Measurements from ENCODE around the gene AADAC. TPM values are rescaled to one million over a fixed set of nuclear protein-coding genes. Genes with fewer than 3 reads are reported as not detected.

Gene AADAC
- total and polyA plus RNA-seq, 2 donors (not counting 1 experiment from before 2014, with no cell fraction given) = 0.17 TPM; not detected in 1

- no peak for DNase-seq (ENCODE audit: low read depth in 2 of 2)
- Histone ChIP-seq H3K27me3 (ENCODE audit: control insufficient read depth, insufficient read depth, low read length) (no peaks in the 10 kb centered on the region), H3K4me1 (ENCODE audit: control insufficient read depth, extremely low read depth, insufficient read depth, low read length) (no peaks in the 10 kb centered on the region), H4K20me1 (ENCODE audit: control insufficient read depth, extremely low read depth, insufficient read depth, low read length) (no peaks in the 10 kb centered on the region), H3K9me3 (ENCODE audit: control insufficient read depth, insufficient read depth, low read depth, low read length) (no peaks in the 10 kb centered on the region), H3K27ac (ENCODE audit: insufficient read depth, low read length) (no peak overlapping the region), H3K36me3 (ENCODE audit: control insufficient read depth, insufficient read depth, low read length) (no peaks in the 10 kb centered on the region), H3K4me3 (replicated peaks in 1 of 4; ENCODE audit: control extremely low read depth in 1 of 4, insufficient read depth in 1 of 4, low read depth in 3 of 4, low read length in 4 of 4) (no peak overlapping the region), H3K9ac (ENCODE audit: insufficient read depth, low read length) (no peak overlapping the region), H3K4me2 (ENCODE audit: extremely low read depth, insufficient read depth, low read length) (no peak overlapping the region), H3K79me2 (ENCODE audit: control insufficient read depth, insufficient read depth, low read length) (no peaks in the 10 kb centered on the region), H2AFZ (ENCODE audit: low read length) (no peak overlapping the region)
- no peak for TF ChIP-seq CTCF (conservative IDR thresholded peaks at IDR 0.05 in 1 of 2, IDR thresholded peaks at IDR 0.05 in 1 of 2; ENCODE audit: low read depth in 1 of 2, low read length in 2 of 2)
- no peak for TF ChIP-seq EZH2 (IDR thresholded peaks at IDR 0.05; ENCODE audit: low read length, missing control alignments)
These were observed 21.5 kb upstream of the AADAC start for GRCh38 chr3:151792411-151792810.

GRCh38 chr3:151793636-151794035, 20.3 kb upstream of the AADAC start:
- H2AFZ ChIP-seq (ENCODE audit: low read length) = no peak overlapping the region
- no peaks in the 10 kb centered on the region for H3K36me3 ChIP-seq (ENCODE audit: control insufficient read depth, insufficient read depth, low read length)
- H4K20me1 ChIP-seq (ENCODE audit: control insufficient read depth, extremely low read depth, insufficient read depth, low read length) = no peaks in the 10 kb centered on the region
- no peaks in the 10 kb centered on the region for H3K27me3 ChIP-seq (ENCODE audit: control insufficient read depth, insufficient read depth, low read length)
- H3K4me2 ChIP-seq (ENCODE audit: extremely low read depth, insufficient read depth, low read length) = no peak overlapping the region
- H3K27ac ChIP-seq (ENCODE audit: insufficient read depth, low read length) = no peak overlapping the region
- H3K4me1 ChIP-seq (ENCODE audit: control insufficient read depth, extremely low read depth, insufficient read depth, low read length) = no peaks in the 10 kb centered on the region
- no peaks in the 10 kb centered on the region for H3K79me2 ChIP-seq (ENCODE audit: control insufficient read depth, insufficient read depth, low read length)
- no peaks in the 10 kb centered on the region for H3K9me3 ChIP-seq (ENCODE audit: control insufficient read depth, insufficient read depth, low read depth, low read length)
- H3K9ac ChIP-seq (ENCODE audit: insufficient read depth, low read length) = no peak overlapping the region
- no peak for TF ChIP-seq EZH2 (IDR thresholded peaks at IDR 0.05; ENCODE audit: low read length, missing control alignments)
- no peak for TF ChIP-seq CTCF (conservative IDR thresholded peaks at IDR 0.05 in 1 of 2, IDR thresholded peaks at IDR 0.05 in 1 of 2; ENCODE audit: low read depth in 1 of 2, low read length in 2 of 2)
- DNase-seq (ENCODE audit: low read depth in 2 of 2) = no peak
- no peak overlapping the region for H3K4me3 ChIP-seq (replicated peaks in 1 of 4; ENCODE audit: control extremely low read depth in 1 of 4, insufficient read depth in 1 of 4, low read depth in 3 of 4, low read length in 4 of 4)

- no peak overlapping the region for H3K4me3 ChIP-seq (replicated peaks in 1 of 4; ENCODE audit: control extremely low read depth in 1 of 4, insufficient read depth in 1 of 4, low read depth in 3 of 4, low read length in 4 of 4)
- no peak overlapping the region for H2AFZ ChIP-seq (ENCODE audit: low read length)
- H3K36me3 ChIP-seq (ENCODE audit: control insufficient read depth, insufficient read depth, low read length) = no peaks in the 10 kb centered on the region
- no peaks in the 10 kb centered on the region for H3K9me3 ChIP-seq (ENCODE audit: control insufficient read depth, insufficient read depth, low read depth, low read length)
- DNase-seq (ENCODE audit: low read depth in 2 of 2) = no peak
- H3K79me2 ChIP-seq (ENCODE audit: control insufficient read depth, insufficient read depth, low read length) = no peaks in the 10 kb centered on the region
- no peak overlapping the region for H3K9ac ChIP-seq (ENCODE audit: insufficient read depth, low read length)
- no peak for TF ChIP-seq EZH2 (IDR thresholded peaks at IDR 0.05; ENCODE audit: low read length, missing control alignments)
- TF ChIP-seq CTCF (conservative IDR thresholded peaks at IDR 0.05 in 1 of 2, IDR thresholded peaks at IDR 0.05 in 1 of 2; ENCODE audit: low read depth in 1 of 2, low read length in 2 of 2) = no peak
- H3K27me3 ChIP-seq (ENCODE audit: control insufficient read depth, insufficient read depth, low read length) = no peaks in the 10 kb centered on the region
- no peaks in the 10 kb centered on the region for H4K20me1 ChIP-seq (ENCODE audit: control insufficient read depth, extremely low read depth, insufficient read depth, low read length)
- no peaks in the 10 kb centered on the region for H3K4me1 ChIP-seq (ENCODE audit: control insufficient read depth, extremely low read depth, insufficient read depth, low read length)
- H3K4me2 ChIP-seq (ENCODE audit: extremely low read depth, insufficient read depth, low read length) = no peak overlapping the region
- H3K27ac ChIP-seq (ENCODE audit: insufficient read depth, low read length) = no peak overlapping the region
These were observed 19.8 kb upstream of the AADAC start for GRCh38 chr3:151794080-151794479.
